Articular chondrocyte of knee joint (primary cell): ENCODE data around the gene NAA50. TPM values are rescaled to one million over a fixed set of nuclear protein-coding genes. Genes with fewer than 3 reads are reported as not detected.

Experiments used
- total RNA-seq: library from RNA; depleted of rRNA; stranded (reverse); fragments of >200 nt; gene quantifications from 2 replicates; pipeline ENCODE4 v1.2.3, GENCODE V29; 2012

Gene NAA50
- 218 and 227 TPM in 2 replicates for total RNA-seq

GRCh38 chr3:113745756-113746547 lies at the start of gene NAA50:
Gene NAA50 (minus strand): TSS chr3:113746249. CDS start chr3:113745949, 300 bp downstream.

GRCh38 chr3:113746548-113747282 lies 666 bp upstream of the NAA50 start, which contains the start of gene ATP6V1A:
Gene ATP6V1A (plus strand): TSS chr3:113747035. CDS start chr3:113778754, 31,719 bp downstream.

GRCh38 chr3:113695786-113696645 lies 50.0 kb downstream of the NAA50 start, which contains the start of gene USF3:
Gene USF3 (minus strand): TSS chr3:113696642. CDS start chr3:113674878, 21,764 bp downstream.

Other genes starting within 250 kb of the NAA50 start
- 18.6 and 23.5 TPM in 2 replicates for gene SPICE1, start 231.1 kb downstream of the NAA50 start, total RNA-seq
- not detected in 2 replicates for gene SIDT1, start 213.7 kb downstream of the NAA50 start, total RNA-seq
- 13.7 and 14.1 TPM in 2 replicates for gene USF3, start 49.6 kb downstream of the NAA50 start, total RNA-seq
- 139 and 149 TPM in 2 replicates for gene ATP6V1A, start 786 bp upstream of the NAA50 start, total RNA-seq
- 2.2 and 5.8 TPM in 2 replicates for gene GRAMD1C, start 92.5 kb upstream of the NAA50 start, total RNA-seq
- gene ZDHHC23, start 201.8 kb upstream of the NAA50 start, total RNA-seq, result 1.8 and 4.1 TPM in 2 replicates